GM12872 (cell line): ENCODE data around the gene GAREM2.

Source experiments
- CTCF ChIP-seq: IDR thresholded peaks from 3 replicates; pipeline ENCODE4 v1.5.1; 2011; ENCODE audit warnings: low read depth, mild to moderate bottlenecking, low read length, moderate library complexity; ENCODE audit not compliant: insufficient read depth

Gene GAREM2

DNA sequence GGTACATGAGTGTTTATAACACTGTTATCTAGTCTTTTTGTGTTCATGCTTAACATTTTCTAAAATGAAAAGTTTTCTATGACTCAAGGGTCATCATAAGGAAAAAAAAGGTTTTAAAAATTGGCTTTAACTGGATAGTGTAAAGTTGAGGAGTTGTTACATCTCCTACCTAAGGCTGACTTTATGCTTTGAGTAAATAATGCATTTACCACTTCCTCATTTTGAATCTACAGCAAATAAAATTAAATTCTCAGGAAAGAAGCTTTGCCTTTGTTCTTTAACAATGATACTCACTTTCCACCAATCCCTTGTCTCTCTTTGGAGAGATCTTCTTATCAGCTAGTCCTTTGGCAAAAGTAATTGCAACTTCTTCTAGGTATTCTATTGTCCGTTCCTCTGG, 41.9 kb downstream of the GAREM2 start:
- no peak for TF ChIP-seq CTCF

GRCh38 chr2:26215833-26216232, 42.9 kb downstream of the GAREM2 start:
- TF ChIP-seq CTCF = no peak

DNA sequence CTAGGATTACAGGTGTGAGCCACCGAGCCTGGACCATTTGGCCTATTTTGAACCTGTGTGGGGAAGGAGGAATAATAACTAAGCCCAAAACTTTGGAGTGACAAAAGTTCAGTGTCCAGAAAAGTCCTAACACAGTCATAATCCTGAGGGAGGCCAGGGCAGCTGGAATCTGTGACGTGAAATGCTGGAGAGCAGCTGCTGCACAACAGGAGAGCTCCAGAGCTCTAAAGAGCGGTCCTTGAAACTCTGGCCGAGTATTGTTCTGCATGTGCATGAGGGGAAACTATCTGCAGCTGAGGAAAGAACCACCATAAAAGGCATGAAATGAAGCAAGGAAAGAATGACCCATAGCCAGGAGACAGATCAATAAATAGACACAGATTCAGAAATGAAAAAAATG, 43.7 kb downstream of the GAREM2 start:
- no peak for TF ChIP-seq CTCF

DNA sequence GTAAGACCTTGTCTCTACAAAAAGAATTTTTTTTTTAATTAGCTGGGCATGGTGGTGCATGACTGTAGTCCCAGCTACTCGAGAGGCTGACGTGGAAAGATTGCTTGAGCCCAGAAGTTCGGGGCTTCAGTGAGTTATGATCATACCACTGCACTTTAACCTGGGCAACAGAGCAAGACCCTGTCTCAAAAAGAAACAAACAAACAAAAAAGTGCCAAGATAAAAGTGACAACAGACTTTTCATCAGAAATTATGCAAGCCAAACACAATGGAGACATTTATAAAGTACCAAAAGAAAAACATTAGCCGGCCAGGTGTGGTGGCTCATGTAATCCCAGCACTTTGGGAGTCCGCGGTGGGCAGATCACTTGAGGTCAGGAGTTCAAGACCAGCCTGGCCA, 44.8 kb downstream of the GAREM2 start:
- TF ChIP-seq CTCF = no peak

DNA sequence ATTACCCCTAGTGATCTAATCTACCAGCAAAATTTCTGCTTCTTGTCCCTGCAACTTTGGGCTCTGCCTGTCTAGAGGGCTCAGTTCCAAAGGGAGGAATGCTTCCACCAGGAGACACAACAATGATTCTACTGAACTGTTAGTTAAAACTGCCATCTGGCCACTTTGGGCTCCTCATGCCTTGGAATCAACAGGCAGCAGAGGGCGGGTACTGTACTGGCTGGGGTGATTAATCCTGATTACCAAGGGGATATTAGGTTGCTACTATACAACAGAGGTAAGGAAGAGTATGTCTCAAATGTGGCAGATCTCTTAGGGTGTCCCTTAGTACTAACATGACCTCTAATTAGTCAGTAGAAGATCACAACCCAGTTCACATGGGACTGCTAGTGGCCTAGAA, 50.1 kb downstream of the GAREM2 start:
- no peak for TF ChIP-seq CTCF

GRCh38 chr2:26224095-26224494, 51.2 kb downstream of the GAREM2 start:
- no peak for TF ChIP-seq CTCF

DNA sequence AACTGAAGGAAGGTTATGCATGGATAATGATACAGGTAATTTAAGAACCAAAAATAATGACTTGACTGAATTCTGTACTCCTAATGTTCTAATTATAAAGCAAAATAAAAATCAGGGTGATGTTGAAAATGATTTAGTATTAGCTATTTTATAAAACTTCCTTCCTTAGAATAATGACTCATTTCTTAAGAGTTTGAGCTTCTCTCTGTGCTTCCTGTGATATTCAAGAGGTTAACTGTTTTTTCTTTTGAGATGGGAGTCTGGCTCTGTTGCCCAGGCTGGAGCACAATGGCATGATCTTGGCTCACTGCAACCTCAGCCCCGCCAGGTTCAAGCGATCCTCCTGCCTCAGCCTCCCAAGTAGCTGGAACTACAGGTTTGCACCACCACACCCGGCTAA, 56.7 kb downstream of the GAREM2 start:
- TF ChIP-seq CTCF = no peak

DNA sequence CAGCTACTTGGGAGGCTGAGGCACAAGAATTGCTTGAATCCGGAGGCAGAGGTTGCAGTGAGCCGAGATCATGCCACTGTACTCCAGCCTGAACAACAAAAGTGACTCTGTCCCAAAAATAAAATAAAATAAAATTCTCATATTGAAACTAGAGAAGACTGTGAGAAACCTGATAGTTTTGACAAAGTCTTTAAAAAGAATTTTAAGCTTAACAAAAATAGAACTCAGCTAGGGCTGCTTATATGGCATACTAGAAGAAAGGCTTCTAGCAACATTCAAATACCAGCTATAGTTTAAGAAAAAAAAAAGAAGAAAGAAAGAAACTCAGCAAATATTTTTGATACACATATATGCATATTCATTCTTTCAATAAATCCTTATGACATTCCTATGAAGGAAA, 57.9 kb downstream of the GAREM2 start:
- TF ChIP-seq CTCF = no peak
